Epithelial cell of proximal tubule (primary cell): ENCODE data around the gene GAREM2. TPM values are rescaled to one million over a fixed set of nuclear protein-coding genes. Genes with fewer than 3 reads are reported as not detected.

Experiments used
- DNase-seq: peaks from one replicate; pipeline ENCODE4 v3.0.0-alpha.2; 2011; ENCODE audit warnings: low read depth
- H3K4me3 ChIP-seq: 2 replicates; pipeline ENCODE4 v1.5.1; 2011; ENCODE audit warnings: low read depth, mild to moderate bottlenecking, low read length
- CTCF ChIP-seq: conservative IDR thresholded peaks from 2 replicates; pipeline ENCODE4 v1.5.1; 2012; ENCODE audit warnings: low read depth, mild to moderate bottlenecking, low read length
- total RNA-seq: library from RNA; depleted of rRNA; stranded (reverse); fragments of >200 nt; gene quantifications from 2 replicates; pipeline ENCODE4 v1.2.3, GENCODE V29; 2015

The GAREM2 gene
- total RNA-seq, 1 donor from 2014 or later, result 1.9 TPM

- H3K4me3 ChIP-seq, result no peak overlapping the region
- DNase-seq, result no peak
- TF ChIP-seq CTCF, result no peak
Measured at GRCh38 chr2:26168785-26169184, 4.1 kb upstream of the GAREM2 start.

GRCh38 chr2:26169226-26169625, 3.7 kb upstream of the GAREM2 start:
- TF ChIP-seq CTCF, result no peak
- no peak overlapping the region for H3K4me3 ChIP-seq
- DNase-seq, result no peak

GRCh38 chr2:26169681-26170414, 3.0 kb upstream of the GAREM2 start:
- no peak for TF ChIP-seq CTCF
- no peak for DNase-seq

GRCh38 chr2:26170795-26171194, 2.1 kb upstream of the GAREM2 start:
- DNase-seq, result no peak
- TF ChIP-seq CTCF, result no peak
- H3K4me3 ChIP-seq, result no peak overlapping the region

More at GRCh38 chr2:26169681-26170414, 3.0 kb upstream of the GAREM2 start:
- H3K4me3 ChIP-seq, result no peak overlapping the region

- no peak overlapping the region for H3K4me3 ChIP-seq
- no peak for DNase-seq
- no peak for TF ChIP-seq CTCF
Measured at GRCh38 chr2:26172189-26172870, 558 bp upstream of the GAREM2 start.

GRCh38 chr2:26173776-26174482, 1.0 kb downstream of the GAREM2 start:
- H3K4me3 ChIP-seq, result no peak overlapping the region
- no peak for DNase-seq
- TF ChIP-seq CTCF, result no peak
